Activated CD4-positive, alpha-beta T cell treated with anti-CD3 and anti-CD28 coated beads, Interleukin-2, amount 10 ng/mL, durations not matched to agents 24 days and 14 days (primary cell): Measurements from ENCODE around the gene TRIO. TPM values are rescaled to one million over a fixed set of nuclear protein-coding genes. Genes with fewer than 3 reads are reported as not detected.

Source experiments
- DNase-seq: peaks from one replicate; pipeline ENCODE4 v3.0.0; 2022
- H3K27ac Mint-ChIP-seq: one replicate; pipeline ENCODE4 v1.8.0; 2022; ENCODE audit warnings: mild to moderate bottlenecking, mixed read lengths
- H3K27me3 Mint-ChIP-seq: one replicate; pipeline ENCODE4 v1.8.0; 2022; ENCODE audit warnings: mixed read lengths
- H3K36me3 Mint-ChIP-seq: one replicate; pipeline ENCODE4 v1.8.0; 2022; ENCODE audit warnings: low read depth, mild to moderate bottlenecking, mixed read lengths
- H3K4me1 Mint-ChIP-seq: one replicate; pipeline ENCODE4 v1.8.0; 2021; ENCODE audit warnings: mixed read lengths
- H3K4me3 Mint-ChIP-seq: one replicate; pipeline ENCODE4 v1.8.0; 2022; ENCODE audit warnings: mild to moderate bottlenecking, moderate library complexity, mixed read lengths
- H3K9me3 Mint-ChIP-seq: one replicate; pipeline ENCODE4 v1.8.0; 2021; ENCODE audit warnings: mixed read lengths
- intact Hi-C: fragments of 100-400 bp; cut with micrococcal nuclease; formaldehyde crosslinking; loops from one replicate; pipeline ENCODE4 v1.15.1; 2023
- total RNA-seq: library from RNA; stranded (reverse); gene quantifications from 2 replicates; pipeline ENCODE4 v1.2.3, GENCODE V29; 2022

Gene TRIO
- total RNA-seq, 1 donor from 2014 or later, result 14.0 TPM

GRCh38 chr5:14212838-14213237, 69.7 kb downstream of the TRIO start:
- Mint-ChIP-seq H3K9me3 (no peaks in the 10 kb centered on the region), H3K4me3 (peak overlapping the region; percentile 10), H3K4me1 (peaks cover 17% of the 10 kb centered on the region), H3K36me3 (no peaks in the 10 kb centered on the region), H3K27ac (peak overlapping the region; percentile 45), H3K27me3 (peaks cover 14% of the 10 kb centered on the region)
- intact Hi-C loops, result no loop called here
- no peak for DNase-seq

DNA sequence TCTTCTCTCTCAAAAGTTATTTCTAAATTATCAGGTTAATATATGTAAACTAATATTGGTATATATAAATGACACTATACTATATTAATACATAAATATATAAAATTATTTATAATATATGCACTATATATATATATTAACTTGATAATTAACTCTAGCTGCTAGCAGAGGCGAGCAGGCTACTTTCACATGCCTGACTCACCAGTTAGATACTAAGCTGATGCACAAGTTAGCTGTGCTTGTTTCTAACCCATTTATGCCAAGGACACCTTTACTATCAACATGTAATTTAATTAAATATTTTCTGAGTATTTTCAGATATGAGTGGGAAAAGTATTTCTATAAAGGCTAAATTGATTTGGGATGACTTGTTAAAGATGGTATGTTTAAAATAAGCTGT, 70.1 kb downstream of the TRIO start:
- intact Hi-C loops, result no loop called here
- no peaks in the 10 kb centered on the region for H3K9me3 Mint-ChIP-seq
- peaks cover 14% of the 10 kb centered on the region for H3K4me1 Mint-ChIP-seq
- H3K4me3 Mint-ChIP-seq, result no peak overlapping the region
- H3K27me3 Mint-ChIP-seq, result peaks cover 16% of the 10 kb centered on the region
- no peaks in the 10 kb centered on the region for H3K36me3 Mint-ChIP-seq
- no peak for DNase-seq
- no peak overlapping the region for H3K27ac Mint-ChIP-seq

DNA sequence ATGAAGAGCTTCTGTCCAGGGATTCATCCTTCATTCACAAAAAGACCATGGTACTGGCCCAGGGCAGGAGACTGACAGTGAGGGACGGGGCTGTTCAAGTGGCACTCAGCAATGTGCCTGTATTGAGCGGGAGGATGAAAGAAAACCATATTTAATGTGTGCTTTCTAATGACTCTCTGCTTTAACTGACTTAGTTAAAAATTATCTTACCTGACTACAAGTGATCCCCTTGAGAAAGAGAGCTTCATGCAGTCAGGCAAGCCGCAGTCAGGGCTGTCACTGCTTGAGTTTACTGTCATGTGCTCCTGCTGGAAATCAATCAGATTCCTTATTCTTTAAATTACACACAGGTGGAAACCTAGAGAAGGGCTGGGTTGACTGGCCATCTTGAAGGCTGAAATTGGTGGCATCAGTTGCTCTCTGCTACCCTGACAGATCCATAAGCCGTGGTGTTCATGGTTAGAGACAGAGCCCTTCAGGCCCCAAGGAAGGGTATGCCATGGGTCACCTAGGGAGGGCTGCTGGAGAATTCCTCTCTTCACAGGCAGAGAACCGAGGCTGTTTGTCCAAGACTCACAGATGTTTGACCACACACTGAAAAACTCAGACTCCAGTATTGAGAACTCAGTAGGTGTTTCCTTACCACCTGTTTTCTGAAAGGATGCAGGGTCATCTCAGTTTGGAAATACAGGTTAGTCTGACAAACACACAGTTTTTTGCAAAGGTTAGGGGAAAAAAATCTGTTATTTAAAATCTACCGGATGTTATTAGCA, 70.9 kb downstream of the TRIO start:
- intact Hi-C loops, result no loop called here
- Mint-ChIP-seq H3K4me3 (no peak overlapping the region), H3K36me3 (no peaks in the 10 kb centered on the region), H3K9me3 (no peaks in the 10 kb centered on the region), H3K27me3 (peaks cover 18% of the 10 kb centered on the region), H3K27ac (no peak overlapping the region), H3K4me1 (peaks cover 14% of the 10 kb centered on the region)
- DNase-seq, result no peak

DNA sequence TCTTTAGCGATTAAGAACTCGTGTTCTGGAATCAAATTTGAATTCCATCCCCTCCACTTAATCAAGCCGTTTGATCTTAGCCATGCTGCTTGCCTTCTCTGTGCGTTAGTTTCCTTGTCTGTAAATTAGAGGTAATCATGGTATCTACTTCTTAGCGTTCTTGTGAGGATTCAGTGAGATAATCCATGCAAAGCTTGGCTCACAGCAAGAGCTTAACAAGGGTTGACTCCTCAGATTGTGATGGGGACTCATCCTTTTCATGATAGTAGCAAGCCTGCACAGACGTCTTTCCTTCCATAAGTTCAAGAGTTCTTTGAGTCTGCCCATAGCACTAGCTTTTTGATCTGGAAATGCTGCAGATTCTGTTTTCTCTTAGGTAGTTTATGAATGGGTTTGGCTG, 72.8 kb downstream of the TRIO start:
- H3K4me3 Mint-ChIP-seq, result no peak overlapping the region

GRCh38 chr5:14216372-14216771, 73.2 kb downstream of the TRIO start:
- Mint-ChIP-seq H3K27me3 (peaks cover 17% of the 10 kb centered on the region), H3K36me3 (no peaks in the 10 kb centered on the region), H3K27ac (no peak overlapping the region), H3K9me3 (no peaks in the 10 kb centered on the region), H3K4me3 (no peak overlapping the region), H3K4me1 (peaks cover 9% of the 10 kb centered on the region)
- intact Hi-C loops, result no loop called here
- no peak for DNase-seq

More for the DNA sequence above, 72.8 kb downstream of the TRIO start:
- Mint-ChIP-seq H3K27ac (no peak overlapping the region), H3K9me3 (no peaks in the 10 kb centered on the region), H3K27me3 (peaks cover 15% of the 10 kb centered on the region), H3K4me1 (peaks cover 9% of the 10 kb centered on the region), H3K36me3 (no peaks in the 10 kb centered on the region)
- DNase-seq, result no peak
- intact Hi-C loops, result no loop called here

DNA sequence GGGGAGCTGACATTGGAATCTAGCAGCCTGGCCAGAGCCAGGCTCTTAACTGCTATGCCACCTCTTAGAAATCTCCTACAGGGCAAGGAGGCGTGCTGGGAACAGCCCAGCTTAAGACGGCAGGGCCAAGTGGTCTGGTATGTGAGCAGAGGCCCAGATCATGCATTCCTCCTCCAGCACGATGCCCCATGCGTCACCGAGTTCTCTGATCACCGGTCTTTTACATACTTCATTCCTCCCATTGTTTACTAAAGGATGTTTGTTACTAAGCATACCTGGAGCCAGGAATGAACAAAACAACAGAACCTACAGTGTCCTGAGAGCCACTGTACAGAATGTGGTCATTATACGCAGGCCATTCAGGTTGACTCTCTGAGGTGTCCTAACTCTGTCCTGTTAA, 73.8 kb downstream of the TRIO start:
- Mint-ChIP-seq H3K36me3 (no peaks in the 10 kb centered on the region), H3K9me3 (no peaks in the 10 kb centered on the region), H3K27me3 (peaks cover 21% of the 10 kb centered on the region), H3K27ac (no peak overlapping the region), H3K4me1 (peaks cover 13% of the 10 kb centered on the region), H3K4me3 (no peak overlapping the region)
- intact Hi-C loops, result no loop called here
- no peak for DNase-seq

- Mint-ChIP-seq H3K27ac (no peak overlapping the region), H3K36me3 (no peaks in the 10 kb centered on the region), H3K27me3 (peaks cover 21% of the 10 kb centered on the region), H3K9me3 (no peaks in the 10 kb centered on the region), H3K4me1 (peaks cover 10% of the 10 kb centered on the region), H3K4me3 (no peak overlapping the region)
- no peak for DNase-seq
- intact Hi-C loops, result no loop called here
Measured at GRCh38 chr5:14217587-14217986, 74.4 kb downstream of the TRIO start.

GRCh38 chr5:14218011-14218410, 74.9 kb downstream of the TRIO start:
- no peak overlapping the region for H3K4me3 Mint-ChIP-seq
- intact Hi-C loops, result no loop called here
- peaks cover 8% of the 10 kb centered on the region for H3K4me1 Mint-ChIP-seq
- H3K27me3 Mint-ChIP-seq, result peaks cover 21% of the 10 kb centered on the region
- no peak overlapping the region for H3K27ac Mint-ChIP-seq
- no peaks in the 10 kb centered on the region for H3K36me3 Mint-ChIP-seq
- H3K9me3 Mint-ChIP-seq, result no peaks in the 10 kb centered on the region
- no peak for DNase-seq

- DNase-seq, result no peak
- peaks cover 12% of the 10 kb centered on the region for H3K4me1 Mint-ChIP-seq
- H3K4me3 Mint-ChIP-seq, result no peak overlapping the region
- no peak overlapping the region for H3K27ac Mint-ChIP-seq
- H3K36me3 Mint-ChIP-seq, result no peaks in the 10 kb centered on the region
- intact Hi-C loops, result no loop called here
- peaks cover 22% of the 10 kb centered on the region for H3K27me3 Mint-ChIP-seq
- H3K9me3 Mint-ChIP-seq, result no peaks in the 10 kb centered on the region
Measured at GRCh38 chr5:14218480-14218879, 75.3 kb downstream of the TRIO start.

- Mint-ChIP-seq H3K27me3 (peaks cover 20% of the 10 kb centered on the region), H3K36me3 (no peaks in the 10 kb centered on the region), H3K9me3 (no peaks in the 10 kb centered on the region)
Measured at GRCh38 chr5:14218897-14219573, 75.9 kb downstream of the TRIO start.

GRCh38 chr5:14219800-14220512, 76.8 kb downstream of the TRIO start:
- H3K4me1 Mint-ChIP-seq, result peaks cover 13% of the 10 kb centered on the region
- no peak overlapping the region for H3K27ac Mint-ChIP-seq
- H3K36me3 Mint-ChIP-seq, result no peaks in the 10 kb centered on the region
- no peaks in the 10 kb centered on the region for H3K9me3 Mint-ChIP-seq
- intact Hi-C loops, result no loop called here
- H3K27me3 Mint-ChIP-seq, result peaks cover 21% of the 10 kb centered on the region
- no peak overlapping the region for H3K4me3 Mint-ChIP-seq
- no peak for DNase-seq

More at GRCh38 chr5:14218897-14219573, 75.9 kb downstream of the TRIO start:
- intact Hi-C loops, result no loop called here
- Mint-ChIP-seq H3K27ac (no peak overlapping the region), H3K4me3 (no peak overlapping the region), H3K4me1 (peaks cover 13% of the 10 kb centered on the region)
- no peak for DNase-seq

- peaks cover 13% of the 10 kb centered on the region for H3K4me1 Mint-ChIP-seq
- H3K36me3 Mint-ChIP-seq, result no peaks in the 10 kb centered on the region
- no peaks in the 10 kb centered on the region for H3K9me3 Mint-ChIP-seq
- H3K4me3 Mint-ChIP-seq, result no peak overlapping the region
- intact Hi-C loops, result no loop called here
- DNase-seq, result no peak
- no peak overlapping the region for H3K27ac Mint-ChIP-seq
- H3K27me3 Mint-ChIP-seq, result peaks cover 18% of the 10 kb centered on the region
Measured at GRCh38 chr5:14220642-14221041, 77.5 kb downstream of the TRIO start.

DNA sequence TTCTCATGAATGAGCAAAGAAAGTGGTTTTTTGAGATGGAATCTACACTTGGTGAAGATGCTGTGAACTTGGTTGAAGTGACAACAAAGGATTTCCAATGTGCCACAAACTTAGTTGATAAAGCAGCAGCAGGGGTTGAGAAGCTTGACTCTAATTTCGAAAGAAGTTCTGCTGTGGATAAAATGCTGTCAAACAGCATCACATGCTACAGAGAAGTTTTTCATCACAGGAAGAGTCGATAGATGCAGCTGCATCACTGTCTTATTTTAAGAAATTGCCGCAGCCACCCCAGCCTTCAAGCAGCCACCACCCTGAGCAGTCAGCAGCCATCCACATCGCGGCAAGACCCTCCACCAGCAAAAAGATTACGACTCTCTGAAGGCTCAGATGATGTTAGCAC, 78.6 kb downstream of the TRIO start:
- intact Hi-C loops, result no loop called here
- no peaks in the 10 kb centered on the region for H3K9me3 Mint-ChIP-seq
- DNase-seq, result no peak
- H3K27me3 Mint-ChIP-seq, result peaks cover 14% of the 10 kb centered on the region
- H3K36me3 Mint-ChIP-seq, result no peaks in the 10 kb centered on the region
- peak overlapping the region; percentile 26 for H3K27ac Mint-ChIP-seq
- peaks cover 13% of the 10 kb centered on the region for H3K4me1 Mint-ChIP-seq
- H3K4me3 Mint-ChIP-seq, result peak overlapping the region; percentile 39

DNA sequence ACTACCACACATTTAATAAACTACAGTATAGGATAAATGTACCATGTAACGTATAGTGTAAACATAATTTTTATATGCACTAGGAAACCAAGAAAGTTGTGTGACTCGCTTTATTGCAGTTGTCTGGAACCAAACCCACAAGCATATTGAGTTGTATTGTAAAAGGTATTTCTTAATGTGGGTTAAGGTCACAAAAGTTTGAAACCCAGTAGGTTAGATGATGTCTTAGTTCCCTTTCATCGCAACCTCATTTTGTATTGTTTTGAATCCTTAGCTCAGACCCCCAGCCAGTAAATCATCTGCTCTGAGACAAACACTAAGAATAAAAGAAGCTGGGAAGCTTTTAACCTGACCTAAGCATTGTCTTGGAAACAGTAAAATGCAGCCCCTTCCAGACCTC, 79.1 kb downstream of the TRIO start:
- intact Hi-C loops, result no loop called here
- H3K4me1 Mint-ChIP-seq, result peaks cover 13% of the 10 kb centered on the region
- H3K27me3 Mint-ChIP-seq, result peaks cover 15% of the 10 kb centered on the region
- no peaks in the 10 kb centered on the region for H3K36me3 Mint-ChIP-seq
- H3K9me3 Mint-ChIP-seq, result no peaks in the 10 kb centered on the region
- DNase-seq, result no peak
- no peak overlapping the region for H3K27ac Mint-ChIP-seq
- H3K4me3 Mint-ChIP-seq, result no peak overlapping the region
